ENCODE measurements around the gene PSG3.
A peak's percentile ranks its signal among the peaks of the same experiment; 100 is the strongest.
"Not testable (repeated sequence)": the region's sequence is repeated elsewhere in the genome, so short reads cannot be mapped to it uniquely, and the experiment has no call there.

Gene PSG3

GRCh38 chr19:42693760-42694350 lies 46.4 kb downstream of the PSG3 start:
- DNase-seq = peak; percentile 15

- no peak for DNase-seq
These were observed 56.3 kb downstream of the PSG3 start for GRCh38 chr19:42683917-42684513.

- not testable (repeated sequence) for DNase-seq
These were observed 64.0 kb downstream of the PSG3 start for GRCh38 chr19:42676326-42676725.

- DNase-seq = not testable (repeated sequence)
These were observed 65.7 kb downstream of the PSG3 start for GRCh38 chr19:42674549-42674948.

Measured in NCI-H2029 (cell line).